Measurements from ENCODE around the gene GRPEL2.
"Not testable (repeated sequence)": the region's sequence is repeated elsewhere in the genome, so short reads cannot be mapped to it uniquely, and the experiment has no call there.

The GRPEL2 gene

GRCh38 chr5:149392718-149393117 lies 47.4 kb downstream of the GRPEL2 start:
- no peaks in the 10 kb centered on the region for H3K79me2 ChIP-seq (ENCODE audit: insufficient read depth, low read length)
- no peaks in the 10 kb centered on the region for H3K4me1 ChIP-seq (ENCODE audit: insufficient read depth, low read length)
- H4K20me1 ChIP-seq (ENCODE audit: insufficient read depth, low read length): no peaks in the 10 kb centered on the region
- H3K36me3 ChIP-seq (ENCODE audit: insufficient read depth, low read length): no peaks in the 10 kb centered on the region
- H3K27ac ChIP-seq (ENCODE audit: low read length): no peak overlapping the region
- no peak for TF ChIP-seq CTCF (IDR thresholded peaks at IDR 0.05; ENCODE audit: borderline replicate concordance, extremely low read depth, low read length, poor library complexity, severe bottlenecking)
- no peak for TF ChIP-seq EZH2 (IDR thresholded peaks at IDR 0.05; ENCODE audit: borderline replicate concordance, low read depth, low read length, severe bottlenecking)
- no peak overlapping the region for H2AFZ ChIP-seq (ENCODE audit: low read depth, low read length)
- H3K27me3 ChIP-seq (ENCODE audit: insufficient read depth, low read length, poor library complexity): peaks cover 13% of the 10 kb centered on the region
- H3K9ac ChIP-seq (ENCODE audit: low read depth, low read length): no peak overlapping the region
- no peak overlapping the region for H3K4me3 ChIP-seq (ENCODE audit: low read depth in 1 of 2, low read length in 2 of 2)
- H3K4me2 ChIP-seq (ENCODE audit: insufficient read depth, low read length): no peak overlapping the region
- no peaks in the 10 kb centered on the region for H3K9me3 ChIP-seq (ENCODE audit: insufficient read depth, low read length, severe bottlenecking)
- ATAC-seq (ENCODE audit: insufficient read depth, low read depth) (no peak), DNase-seq (no peak)

- not testable (repeated sequence) for H3K9me3 ChIP-seq (ENCODE audit: insufficient read depth, low read length, severe bottlenecking); ATAC-seq (ENCODE audit: insufficient read depth, low read depth); H3K27me3 ChIP-seq (ENCODE audit: insufficient read depth, low read length, poor library complexity); H3K79me2 ChIP-seq (ENCODE audit: insufficient read depth, low read length); H3K36me3 ChIP-seq (ENCODE audit: insufficient read depth, low read length); DNase-seq; H3K9ac ChIP-seq (ENCODE audit: low read depth, low read length); H2AFZ ChIP-seq (ENCODE audit: low read depth, low read length); H3K4me2 ChIP-seq (ENCODE audit: insufficient read depth, low read length); H3K4me1 ChIP-seq (ENCODE audit: insufficient read depth, low read length); H3K4me3 ChIP-seq (ENCODE audit: low read depth in 1 of 2, low read length in 2 of 2); H3K27ac ChIP-seq (ENCODE audit: low read length); H4K20me1 ChIP-seq (ENCODE audit: insufficient read depth, low read length)
Measured at GRCh38 chr5:149394996-149395395, 49.7 kb downstream of the GRPEL2 start.

GRCh38 chr5:149397530-149397929 lies 52.2 kb downstream of the GRPEL2 start:
- no peak for TF ChIP-seq EZH2 (IDR thresholded peaks at IDR 0.05; ENCODE audit: borderline replicate concordance, low read depth, low read length, severe bottlenecking)
- Histone ChIP-seq H3K9me3 (ENCODE audit: insufficient read depth, low read length, severe bottlenecking) (no peaks in the 10 kb centered on the region), H2AFZ (ENCODE audit: low read depth, low read length) (no peak overlapping the region), H3K9ac (ENCODE audit: low read depth, low read length) (no peak overlapping the region), H3K27ac (ENCODE audit: low read length) (no peak overlapping the region), H3K27me3 (ENCODE audit: insufficient read depth, low read length, poor library complexity) (no peaks in the 10 kb centered on the region), H3K4me3 (ENCODE audit: low read depth in 1 of 2, low read length in 2 of 2) (no peak overlapping the region), H3K79me2 (ENCODE audit: insufficient read depth, low read length) (no peaks in the 10 kb centered on the region), H3K4me2 (ENCODE audit: insufficient read depth, low read length) (no peak overlapping the region), H3K4me1 (ENCODE audit: insufficient read depth, low read length) (no peaks in the 10 kb centered on the region), H4K20me1 (ENCODE audit: insufficient read depth, low read length) (no peaks in the 10 kb centered on the region), H3K36me3 (ENCODE audit: insufficient read depth, low read length) (no peaks in the 10 kb centered on the region)
- ATAC-seq (ENCODE audit: insufficient read depth, low read depth): no peak
- DNase-seq: no peak

- not testable (repeated sequence) for H2AFZ ChIP-seq (ENCODE audit: low read depth, low read length); H3K9ac ChIP-seq (ENCODE audit: low read depth, low read length); H3K36me3 ChIP-seq (ENCODE audit: insufficient read depth, low read length); H3K9me3 ChIP-seq (ENCODE audit: insufficient read depth, low read length, severe bottlenecking); ATAC-seq (ENCODE audit: insufficient read depth, low read depth); H3K4me1 ChIP-seq (ENCODE audit: insufficient read depth, low read length); H4K20me1 ChIP-seq (ENCODE audit: insufficient read depth, low read length); H3K27ac ChIP-seq (ENCODE audit: low read length); DNase-seq; H3K4me2 ChIP-seq (ENCODE audit: insufficient read depth, low read length); H3K27me3 ChIP-seq (ENCODE audit: insufficient read depth, low read length, poor library complexity); H3K4me3 ChIP-seq (ENCODE audit: low read depth in 1 of 2, low read length in 2 of 2); H3K79me2 ChIP-seq (ENCODE audit: insufficient read depth, low read length)
Measured at GRCh38 chr5:149398747-149399266, 53.5 kb downstream of the GRPEL2 start.

GRCh38 chr5:149399775-149400174 lies 54.5 kb downstream of the GRPEL2 start:
- no peak overlapping the region for H3K4me3 ChIP-seq (ENCODE audit: low read depth in 1 of 2, low read length in 2 of 2)
- no peak overlapping the region for H3K9ac ChIP-seq (ENCODE audit: low read depth, low read length)
- no peaks in the 10 kb centered on the region for H3K79me2 ChIP-seq (ENCODE audit: insufficient read depth, low read length)
- H3K4me2 ChIP-seq (ENCODE audit: insufficient read depth, low read length): no peak overlapping the region
- DNase-seq: no peak
- H3K4me1 ChIP-seq (ENCODE audit: insufficient read depth, low read length): no peaks in the 10 kb centered on the region
- no peak for ATAC-seq (ENCODE audit: insufficient read depth, low read depth)
- no peak for TF ChIP-seq EZH2 (IDR thresholded peaks at IDR 0.05; ENCODE audit: borderline replicate concordance, low read depth, low read length, severe bottlenecking)
- TF ChIP-seq CTCF (IDR thresholded peaks at IDR 0.05; ENCODE audit: borderline replicate concordance, extremely low read depth, low read length, poor library complexity, severe bottlenecking): no peak
- no peaks in the 10 kb centered on the region for H3K9me3 ChIP-seq (ENCODE audit: insufficient read depth, low read length, severe bottlenecking)
- H4K20me1 ChIP-seq (ENCODE audit: insufficient read depth, low read length): no peaks in the 10 kb centered on the region
- no peaks in the 10 kb centered on the region for H3K36me3 ChIP-seq (ENCODE audit: insufficient read depth, low read length)
- no peak overlapping the region for H2AFZ ChIP-seq (ENCODE audit: low read depth, low read length)
- H3K27ac ChIP-seq (ENCODE audit: low read length): no peak overlapping the region
- no peaks in the 10 kb centered on the region for H3K27me3 ChIP-seq (ENCODE audit: insufficient read depth, low read length, poor library complexity)

Data from DND-41 (cell line).